Measurements from ENCODE around the gene WDR45B. TPM values are rescaled to one million over a fixed set of nuclear protein-coding genes. Genes with fewer than 3 reads are reported as not detected.

Gene WDR45B
- total RNA-seq, 1 donor from 2014 or later: 41.4 TPM

GRCh38 chr17:82571855-82572254 is 76.4 kb downstream of the WDR45B start:
- Histone ChIP-seq H3K4me3 (no peak overlapping the region), H3K36me3 (peaks cover 68% of the 10 kb centered on the region), H3K27ac (replicated peaks) (no peak overlapping the region), H3K27me3 (ENCODE audit: low read depth) (no peaks in the 10 kb centered on the region), H3K9me3 (replicated peaks) (no peaks in the 10 kb centered on the region), H3K4me1 (peaks cover 39% of the 10 kb centered on the region)
- no peak for DNase-seq
- no peak for TF ChIP-seq CTCF (IDR thresholded peaks at IDR 0.05; ENCODE audit: borderline replicate concordance)
- intact Hi-C loops (cut with micrococcal nuclease): no loop called here

- H3K27me3 ChIP-seq (ENCODE audit: low read depth): no peaks in the 10 kb centered on the region
- H3K9me3 ChIP-seq (replicated peaks): no peaks in the 10 kb centered on the region
- peak overlapping the region; percentile 72 for H3K27ac ChIP-seq (replicated peaks)
- H3K4me1 ChIP-seq: peaks cover 55% of the 10 kb centered on the region
- TF ChIP-seq CTCF (IDR thresholded peaks at IDR 0.05; ENCODE audit: borderline replicate concordance): no peak
- peaks cover 64% of the 10 kb centered on the region for H3K36me3 ChIP-seq
- no peak for DNase-seq
- intact Hi-C loops (cut with micrococcal nuclease): no loop called here
- H3K4me3 ChIP-seq: no peak overlapping the region
These were observed 78.0 kb downstream of the WDR45B start for GRCh38 chr17:82570277-82570676.

GRCh38 chr17:82569621-82570020 is 78.6 kb downstream of the WDR45B start:
- TF ChIP-seq CTCF (IDR thresholded peaks at IDR 0.05; ENCODE audit: borderline replicate concordance): no peak
- Histone ChIP-seq H3K4me1 (peaks cover 61% of the 10 kb centered on the region), H3K27ac (replicated peaks) (peak overlapping the region; percentile 72), H3K9me3 (replicated peaks) (no peaks in the 10 kb centered on the region), H3K36me3 (peaks cover 62% of the 10 kb centered on the region), H3K4me3 (no peak overlapping the region), H3K27me3 (ENCODE audit: low read depth) (no peaks in the 10 kb centered on the region)
- DNase-seq: no peak
- intact Hi-C loops (cut with micrococcal nuclease): no loop called here

- Histone ChIP-seq H3K4me3 (no peak overlapping the region), H3K9me3 (replicated peaks) (no peaks in the 10 kb centered on the region), H3K4me1 (peaks cover 67% of the 10 kb centered on the region), H3K36me3 (peaks cover 57% of the 10 kb centered on the region), H3K27ac (replicated peaks) (peak overlapping the region; percentile 72), H3K27me3 (ENCODE audit: low read depth) (no peaks in the 10 kb centered on the region)
- no peak for TF ChIP-seq CTCF (IDR thresholded peaks at IDR 0.05; ENCODE audit: borderline replicate concordance)
- intact Hi-C loops (cut with micrococcal nuclease): no loop called here
- no peak for DNase-seq
These were observed 79.2 kb downstream of the WDR45B start for GRCh38 chr17:82568997-82569393.

- TF ChIP-seq CTCF (IDR thresholded peaks at IDR 0.05; ENCODE audit: borderline replicate concordance): no peak
- Histone ChIP-seq H3K36me3 (peaks cover 42% of the 10 kb centered on the region), H3K4me1 (peaks cover 67% of the 10 kb centered on the region), H3K27me3 (ENCODE audit: low read depth) (no peaks in the 10 kb centered on the region), H3K9me3 (replicated peaks) (no peaks in the 10 kb centered on the region), H3K27ac (replicated peaks) (no peak overlapping the region), H3K4me3 (no peak overlapping the region)
- intact Hi-C loops (cut with micrococcal nuclease): no loop called here
- DNase-seq: no peak
These were observed 81.0 kb downstream of the WDR45B start for GRCh38 chr17:82567286-82567685.
